ENCODE measurements around the gene C1QA. TPM values are rescaled to one million over a fixed set of nuclear protein-coding genes. Genes with fewer than 3 reads are reported as not detected.

The C1QA gene
- total RNA-seq (2014; rRNA removed; shearing (Covaris generic)) = not detected in 2 replicates
- not detected in 2 replicates for polyA plus RNA-seq (2015; cell fraction: cytosol; rRNA removed)
- not detected in 2 replicates for polyA plus RNA-seq (2015; cell fraction: nucleus; rRNA removed)

- DNase-seq (ENCODE audit: low read depth) = no peak
Measured at GRCh38 chr1:22636353-22636752, at the start of gene C1QA. Gene C1QA (plus strand): TSS chr1:22636628. CDS start chr1:22637617, 989 bp downstream.

- DNase-seq (ENCODE audit: low read depth) = no peak
Measured at GRCh38 chr1:22587247-22587646, 49.2 kb upstream of the C1QA start.

- no peak for DNase-seq (ENCODE audit: low read depth)
Measured at GRCh38 chr1:22588899-22589422, 47.5 kb upstream of the C1QA start.

- DNase-seq (ENCODE audit: low read depth) = peak; percentile 11
Measured at GRCh38 chr1:22591576-22591975, 44.9 kb upstream of the C1QA start.

GRCh38 chr1:22592051-22592450 lies 44.4 kb upstream of the C1QA start:
- DNase-seq (ENCODE audit: low read depth) = no peak

- no peak for DNase-seq (ENCODE audit: low read depth)
Measured at GRCh38 chr1:22592919-22593790, 43.3 kb upstream of the C1QA start.

- no peak for DNase-seq (ENCODE audit: low read depth)
Measured at GRCh38 chr1:22594396-22594795, 42.0 kb upstream of the C1QA start.

- no peak for DNase-seq (ENCODE audit: low read depth)
Measured at GRCh38 chr1:22595108-22595507, 41.3 kb upstream of the C1QA start.

- DNase-seq (ENCODE audit: low read depth) = no peak
Measured at GRCh38 chr1:22597301-22597965, 39.0 kb upstream of the C1QA start.

GRCh38 chr1:22597996-22598395 lies 38.4 kb upstream of the C1QA start:
- DNase-seq (ENCODE audit: low read depth) = no peak

GRCh38 chr1:22598736-22599135 lies 37.7 kb upstream of the C1QA start:
- DNase-seq (ENCODE audit: low read depth) = no peak

- DNase-seq (ENCODE audit: low read depth) = peak; percentile 24
Measured at GRCh38 chr1:22600071-22600816, 36.2 kb upstream of the C1QA start.

- no peak for DNase-seq (ENCODE audit: low read depth)
Measured at GRCh38 chr1:22600817-22601605, 35.4 kb upstream of the C1QA start.

GRCh38 chr1:22601610-22602009 lies 34.8 kb upstream of the C1QA start:
- no peak for DNase-seq (ENCODE audit: low read depth)

- DNase-seq (ENCODE audit: low read depth) = no peak
Measured at GRCh38 chr1:22602060-22602740, 34.2 kb upstream of the C1QA start.

GRCh38 chr1:22606161-22606560 lies 30.3 kb upstream of the C1QA start:
- DNase-seq (ENCODE audit: low read depth) = no peak

GRCh38 chr1:22607154-22607553 lies 29.3 kb upstream of the C1QA start:
- no peak for DNase-seq (ENCODE audit: low read depth)

GRCh38 chr1:22608361-22608760 lies 28.1 kb upstream of the C1QA start:
- DNase-seq (ENCODE audit: low read depth) = no peak

- no peak for DNase-seq (ENCODE audit: low read depth)
Measured at GRCh38 chr1:22609291-22609690, 27.1 kb upstream of the C1QA start.

- peak; percentile 49 for DNase-seq (ENCODE audit: low read depth)
Measured at GRCh38 chr1:22611530-22611947, 24.9 kb upstream of the C1QA start.

Measured in HT1080 (cell line).